ENCODE data around the gene OR4C5.
"Not testable (repeated sequence)": the region's sequence is repeated elsewhere in the genome, so short reads cannot be mapped to it uniquely, and the experiment has no call there.

The OR4C5 gene

DNA sequence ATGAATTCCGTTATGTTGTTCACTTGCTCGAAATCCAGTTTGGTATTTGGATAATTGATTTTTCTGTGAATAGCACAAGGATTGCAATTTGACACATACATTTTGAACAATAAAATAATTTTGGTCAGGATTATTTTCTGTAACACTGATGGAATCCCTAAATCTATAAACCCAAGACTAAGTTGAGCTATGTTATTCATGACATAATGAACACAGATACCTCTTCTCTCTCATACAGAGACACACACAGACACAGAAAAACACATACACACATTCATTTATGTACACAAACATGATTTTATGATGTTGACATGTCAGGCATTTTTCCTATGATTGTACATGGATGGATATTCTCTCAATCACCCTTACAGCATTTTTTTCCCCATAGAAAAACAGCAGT, at the start of gene OR4C5:
TSS of gene OR4C5 (minus strand) at position 101 of the 400 bp plus-strand sequence. CDS start at position 101, 0 bp downstream.
- DNase-seq = no peak

- no peak for DNase-seq
Observed at GRCh38 chr11:48384670-48385069, 18.4 kb upstream of the OR4C5 start.

- not testable (repeated sequence) for DNase-seq
Observed at GRCh38 chr11:48384151-48384550, 17.9 kb upstream of the OR4C5 start.

- not testable (repeated sequence) for DNase-seq
Observed at GRCh38 chr11:48361289-48361688, 5.0 kb downstream of the OR4C5 start.

GRCh38 chr11:48354677-48355076, 11.6 kb downstream of the OR4C5 start:
- no peak for DNase-seq

- no peak for DNase-seq
Observed at GRCh38 chr11:48354013-48354412, 12.3 kb downstream of the OR4C5 start.

DNA sequence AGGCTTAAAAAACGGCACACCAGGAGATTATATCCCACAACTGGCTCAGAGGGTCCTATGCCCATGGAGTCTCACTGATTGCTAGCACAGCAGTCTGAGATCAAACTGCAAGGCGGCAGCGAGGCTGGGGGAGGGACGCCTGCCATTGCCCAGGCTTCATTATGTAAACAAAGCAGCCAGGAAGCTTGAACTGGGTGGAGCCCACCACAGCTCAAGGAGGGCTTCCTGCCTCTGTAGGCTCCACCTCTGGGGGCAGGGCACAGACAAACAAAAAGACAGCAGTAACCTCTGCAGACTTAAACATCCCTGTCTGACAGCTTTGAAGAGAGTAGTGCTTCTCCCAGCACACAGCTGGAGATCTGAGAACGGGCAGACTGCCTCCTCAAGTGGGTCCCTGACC, 20.0 kb downstream of the OR4C5 start:
- not testable (repeated sequence) for DNase-seq

DNA sequence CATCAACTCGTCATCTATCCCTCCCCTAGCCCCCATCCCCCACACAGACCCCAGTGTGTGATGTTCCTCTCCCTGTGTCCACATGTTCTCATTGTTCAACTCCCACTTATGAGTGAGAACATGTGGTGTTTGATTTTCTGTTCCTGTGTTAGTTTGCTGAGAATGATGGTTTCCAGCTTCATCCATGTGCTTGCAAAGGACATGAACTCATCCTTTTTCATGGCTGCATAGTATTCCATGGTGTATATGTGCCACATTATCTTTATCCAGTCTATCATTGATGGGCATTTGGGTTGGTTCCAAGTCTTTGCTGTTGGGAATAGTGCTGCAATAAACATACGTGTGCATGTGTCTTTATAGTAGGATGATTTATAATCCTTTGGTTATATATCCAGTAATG, 23.8 kb downstream of the OR4C5 start:
- DNase-seq = not testable (repeated sequence)

DNA sequence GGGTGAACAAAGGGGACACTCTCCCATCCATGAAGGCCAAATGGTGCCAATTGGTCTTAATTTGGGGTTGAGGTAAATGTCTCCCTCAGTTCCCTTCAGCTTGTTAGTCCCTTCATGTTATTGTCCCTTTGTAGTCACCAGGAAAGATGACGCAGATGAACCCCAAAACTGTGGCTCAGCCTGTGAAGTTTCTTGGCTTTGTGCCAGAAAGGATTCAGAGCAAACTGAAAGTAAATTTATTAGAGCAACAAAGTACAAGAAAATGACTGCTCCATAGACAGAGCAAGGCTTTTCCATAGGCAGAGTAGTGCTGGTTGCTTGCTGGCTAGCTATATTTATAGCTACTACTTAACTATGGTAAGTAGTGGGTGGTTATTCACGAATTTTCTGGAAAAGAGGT, 24.8 kb downstream of the OR4C5 start:
- DNase-seq = no peak

DNA sequence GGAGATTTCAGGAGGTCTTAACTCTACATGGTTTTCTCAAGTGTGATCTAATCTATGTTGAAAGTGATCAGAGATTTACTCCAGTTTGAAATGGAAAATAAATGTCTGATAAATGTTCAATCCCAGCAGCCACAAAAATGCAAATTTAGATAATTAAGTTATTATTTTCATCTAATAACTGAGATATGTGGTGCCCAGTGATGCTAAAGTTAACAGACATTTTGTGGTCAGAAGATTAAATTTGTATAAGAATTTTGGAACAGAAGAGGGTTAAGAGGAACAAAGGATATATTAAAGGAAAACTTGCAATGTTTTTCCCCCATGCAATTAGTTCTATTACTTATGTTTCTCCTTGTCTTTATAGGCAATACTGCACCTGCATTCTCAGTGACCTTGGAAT, 41.6 kb downstream of the OR4C5 start, which contains the start of gene OR4C3:
TSS of gene OR4C3 (plus strand) at position 301 of the 400 bp plus-strand sequence. CDS start 102 bp downstream, outside the sequence.
- DNase-seq = not testable (repeated sequence)

GRCh38 chr11:48319813-48320212, 46.5 kb downstream of the OR4C5 start:
- DNase-seq = not testable (repeated sequence)
